Measurements from ENCODE around the gene FIBCD1. TPM values are rescaled to one million over a fixed set of nuclear protein-coding genes. Genes with fewer than 3 reads are reported as not detected.

FIBCD1 gene
- total and polyA plus RNA-seq, 11 donors = 0.24 to 3.9 (median 1.3) TPM; not detected in 2

GRCh38 chr9:130860458-130861316 is 78.4 kb downstream of the FIBCD1 start:
- H3K36me3 ChIP-seq = peaks cover 0 to 76% (median 61%) of the 10 kb centered on the region in 9 donors
- intact Hi-C loops (cut with DNase I) = loop anchor here in 9 of 10 donors (1.0 to 10.0 kb wide), 9 partner anchors 26 to 184 kb away; partner anchors contain the start of gene ABL1 (in 1 of the 9)
- 15 to 32% (median 22%) methylated on average over 23 to 28 of the region's 28 CpGs for WGBS, 4 donors
- peak overlapping the region in 2 of 12 donors; percentile 17 to 19 for H3K4me3 ChIP-seq
- DNase-seq (peak; percentile 83 to 91 (median 86)), ATAC-seq (peak; percentile 77 to 97 (median 94))
- H3K4me1 ChIP-seq = peaks cover 2 to 62% (median 46%) of the 10 kb centered on the region in 12 donors
- H3K27me3 ChIP-seq = no peaks in the 10 kb centered on the region
- no peaks in the 10 kb centered on the region for H3K9me3 ChIP-seq
- H3K27ac ChIP-seq = peak overlapping the region; percentile 4 to 85 (median 70)
- TF ChIP-seq CTCF (IDR thresholded peaks at IDR 0.05) (peak; percentile 19 to 78 (median 56)), POLR2A (IDR thresholded peaks at IDR 0.05) (no peak)

GRCh38 chr9:130858739-130859705 is 80.0 kb downstream of the FIBCD1 start:
- no peak for TF ChIP-seq CTCF (IDR thresholded peaks at IDR 0.05)
- no peak for TF ChIP-seq POLR2A (IDR thresholded peaks at IDR 0.05)
- H3K27ac ChIP-seq = peak overlapping the region in 11 of 12 donors; percentile 25 to 85 (median 72)
- H3K4me3 ChIP-seq = no peak overlapping the region
- intact Hi-C loops (cut with DNase I) = no loop called here
- H3K9me3 ChIP-seq = no peaks in the 10 kb centered on the region
- H3K27me3 ChIP-seq = no peaks in the 10 kb centered on the region
- H3K36me3 ChIP-seq = peaks cover 0 to 76% (median 62%) of the 10 kb centered on the region in 9 donors
- no peak for DNase-seq
- H3K4me1 ChIP-seq = peaks cover 2 to 61% (median 46%) of the 10 kb centered on the region in 12 donors
- WGBS, 4 donors = 65 to 71% (median 67%) methylated on average over 20 of the region's 20 CpGs
- ATAC-seq = no peak

GRCh38 chr9:130857864-130858738 is 80.9 kb downstream of the FIBCD1 start:
- Histone ChIP-seq H3K4me1 (peaks cover 2 to 62% (median 43%) of the 10 kb centered on the region in 12 donors), H3K4me3 (no peak overlapping the region), H3K9me3 (no peaks in the 10 kb centered on the region), H3K27me3 (no peaks in the 10 kb centered on the region), H3K27ac (peak overlapping the region in 11 of 12 donors; percentile 25 to 85 (median 72)), H3K36me3 (peaks cover 0 to 71% (median 56%) of the 10 kb centered on the region in 9 donors)
- ATAC-seq (peak in 3 of 4 donors; percentile 53 to 69 (median 66)), DNase-seq (peak in 4 of 5 donors; percentile 70 to 81 (median 72))
- no peak for TF ChIP-seq POLR2A (IDR thresholded peaks at IDR 0.05)
- TF ChIP-seq CTCF (IDR thresholded peaks at IDR 0.05) = no peak
- intact Hi-C loops (cut with DNase I) = no loop called here
- WGBS, 4 donors = 49 to 57% (median 54%) methylated on average over 22 of the region's 22 CpGs
